Measurements from ENCODE around the gene KCNQ4.

Gene KCNQ4

GRCh38 chr1:40792036-40792435 lies 8.4 kb downstream of the KCNQ4 start:
- TF ChIP-seq SPI1 (IDR thresholded peaks at IDR 0.05; ENCODE audit: low read depth, low read length): no peak
- TF ChIP-seq TAF1 (IDR thresholded peaks at IDR 0.05; ENCODE audit: low read depth, low read length): no peak
- no peak for TF ChIP-seq PAX5 (IDR thresholded peaks at IDR 0.05; ENCODE audit: insufficient read depth, low read length, severe bottlenecking)
- no peak for TF ChIP-seq POU2F2 (IDR thresholded peaks at IDR 0.05; ENCODE audit: low read depth, low read length)
- TF ChIP-seq POLR2AphosphoS5 (IDR thresholded peaks at IDR 0.05; ENCODE audit: low read depth, low read length): no peak
- no peak for TF ChIP-seq POLR2A (IDR thresholded peaks at IDR 0.05; ENCODE audit: low read depth, low read length)
- no peak for FAIRE-seq
- DNase-seq (ENCODE audit: insufficient read length, low spot score): no peak

GRCh38 chr1:40793617-40794016 lies 10.0 kb downstream of the KCNQ4 start:
- DNase-seq (ENCODE audit: insufficient read length, low spot score) (no peak), FAIRE-seq (no peak)
- no peak for TF ChIP-seq PAX5 (IDR thresholded peaks at IDR 0.05; ENCODE audit: insufficient read depth, low read length, severe bottlenecking)

- TF ChIP-seq TAF1 (IDR thresholded peaks at IDR 0.05; ENCODE audit: low read depth, low read length): no peak
- no peak for TF ChIP-seq POLR2AphosphoS5 (IDR thresholded peaks at IDR 0.05; ENCODE audit: low read depth, low read length)
- no peak for TF ChIP-seq SPI1 (IDR thresholded peaks at IDR 0.05; ENCODE audit: low read depth, low read length)
- TF ChIP-seq POLR2A (IDR thresholded peaks at IDR 0.05; ENCODE audit: low read depth, low read length): no peak
- TF ChIP-seq POU2F2 (IDR thresholded peaks at IDR 0.05; ENCODE audit: low read depth, low read length): no peak
- TF ChIP-seq PAX5 (IDR thresholded peaks at IDR 0.05; ENCODE audit: insufficient read depth, low read length, severe bottlenecking): no peak
- DNase-seq (ENCODE audit: insufficient read length, low spot score): no peak
- FAIRE-seq: peak; percentile 33
These were observed 10.5 kb downstream of the KCNQ4 start for GRCh38 chr1:40794048-40794447.

- peak; percentile 66 for FAIRE-seq
- DNase-seq (ENCODE audit: insufficient read length, low spot score): no peak
These were observed 11.6 kb downstream of the KCNQ4 start for GRCh38 chr1:40794974-40795715.

GRCh38 chr1:40795811-40796586 lies 12.4 kb downstream of the KCNQ4 start:
- DNase-seq (ENCODE audit: insufficient read length, low spot score): no peak

More at GRCh38 chr1:40794974-40795715, 11.6 kb downstream of the KCNQ4 start:
- TF ChIP-seq POU2F2 (IDR thresholded peaks at IDR 0.05; ENCODE audit: low read depth, low read length) (no peak; the same call in 1 of the 2 replicates), SPI1 (IDR thresholded peaks at IDR 0.05; ENCODE audit: low read depth, low read length) (peak; percentile 39)

GRCh38 chr1:40796939-40797667 lies 13.5 kb downstream of the KCNQ4 start:
- TF ChIP-seq SPI1 (IDR thresholded peaks at IDR 0.05; ENCODE audit: low read depth, low read length): 0 out of 2 replicates have a peak, but pooled peaks have one; percentile 6
- TF ChIP-seq POU2F2 (IDR thresholded peaks at IDR 0.05; ENCODE audit: low read depth, low read length): no peak
- FAIRE-seq (peak; percentile 69), DNase-seq (ENCODE audit: insufficient read length, low spot score) (no peak)

More at GRCh38 chr1:40795811-40796586, 12.4 kb downstream of the KCNQ4 start:
- TF ChIP-seq POU2F2 (IDR thresholded peaks at IDR 0.05; ENCODE audit: low read depth, low read length) (no peak), POLR2A (IDR thresholded peaks at IDR 0.05; ENCODE audit: low read depth, low read length) (no peak), TAF1 (IDR thresholded peaks at IDR 0.05; ENCODE audit: low read depth, low read length) (no peak), PAX5 (IDR thresholded peaks at IDR 0.05; ENCODE audit: insufficient read depth, low read length, severe bottlenecking) (no peak), POLR2AphosphoS5 (IDR thresholded peaks at IDR 0.05; ENCODE audit: low read depth, low read length) (no peak), SPI1 (IDR thresholded peaks at IDR 0.05; ENCODE audit: low read depth, low read length) (no peak)
- peak; percentile 77 for FAIRE-seq

- TF ChIP-seq PAX5 (IDR thresholded peaks at IDR 0.05; ENCODE audit: insufficient read depth, low read length, severe bottlenecking): no peak
- no peak for TF ChIP-seq SPI1 (IDR thresholded peaks at IDR 0.05; ENCODE audit: low read depth, low read length)
- no peak for TF ChIP-seq POLR2A (IDR thresholded peaks at IDR 0.05; ENCODE audit: low read depth, low read length)
- no peak for TF ChIP-seq POLR2AphosphoS5 (IDR thresholded peaks at IDR 0.05; ENCODE audit: low read depth, low read length)
- no peak for TF ChIP-seq TAF1 (IDR thresholded peaks at IDR 0.05; ENCODE audit: low read depth, low read length)
- no peak for TF ChIP-seq POU2F2 (IDR thresholded peaks at IDR 0.05; ENCODE audit: low read depth, low read length)
- no peak for FAIRE-seq
- no peak for DNase-seq (ENCODE audit: insufficient read length, low spot score)
These were observed 14.1 kb downstream of the KCNQ4 start for GRCh38 chr1:40797668-40798010.

- no peak for TF ChIP-seq TAF1 (IDR thresholded peaks at IDR 0.05; ENCODE audit: low read depth, low read length)
- peak; percentile 57 for TF ChIP-seq SPI1 (IDR thresholded peaks at IDR 0.05; ENCODE audit: low read depth, low read length)
- no peak for DNase-seq (ENCODE audit: insufficient read length, low spot score)
- no peak for FAIRE-seq
These were observed 15.0 kb downstream of the KCNQ4 start for GRCh38 chr1:40798366-40799281.

- DNase-seq (ENCODE audit: insufficient read length, low spot score): no peak
- FAIRE-seq: no peak
- TF ChIP-seq POU2F2 (IDR thresholded peaks at IDR 0.05; ENCODE audit: low read depth, low read length): no peak
- no peak for TF ChIP-seq POLR2AphosphoS5 (IDR thresholded peaks at IDR 0.05; ENCODE audit: low read depth, low read length)
- no peak for TF ChIP-seq PAX5 (IDR thresholded peaks at IDR 0.05; ENCODE audit: insufficient read depth, low read length, severe bottlenecking)
- no peak for TF ChIP-seq SPI1 (IDR thresholded peaks at IDR 0.05; ENCODE audit: low read depth, low read length)
- no peak for TF ChIP-seq TAF1 (IDR thresholded peaks at IDR 0.05; ENCODE audit: low read depth, low read length)
- no peak for TF ChIP-seq POLR2A (IDR thresholded peaks at IDR 0.05; ENCODE audit: low read depth, low read length)
These were observed 15.8 kb downstream of the KCNQ4 start for GRCh38 chr1:40799351-40799867.
